GM23248 (cell line): ENCODE measurements around the gene ZNF689. TPM values are rescaled to one million over a fixed set of nuclear protein-coding genes. Genes with fewer than 3 reads are reported as not detected.

Experiments
- DNase-seq: peaks from one replicate; pipeline ENCODE4 v3.0.0-alpha.2; 2015
- H2AFZ ChIP-seq: fragments of 200-600 bp; sonication (generic); 2 replicates; pipeline ENCODE4 v1.6.1; 2016; ENCODE audit warnings: antibody characterized with exemption
- H3F3A ChIP-seq: fragments of 200-600 bp; sonication (generic); 2 replicates; pipeline ENCODE4 v1.6.1; 2016; ENCODE audit warnings: mild to moderate bottlenecking, antibody characterized with exemption, mixed run types; ENCODE audit not compliant: insufficient read depth
- H3K27ac ChIP-seq: fragments of 200-600 bp; sonication (generic); 2 replicates; pipeline ENCODE4 v1.5.1; 2016; ENCODE audit warnings: mild to moderate bottlenecking
- H3K27me3 ChIP-seq: fragments of 200-600 bp; sonication (generic); replicated peaks from 2 replicates; pipeline ENCODE4 v1.6.1; 2016; ENCODE audit warnings: mild to moderate bottlenecking; ENCODE audit not compliant: insufficient read depth
- H3K36me3 ChIP-seq: fragments of 200-600 bp; sonication (generic); 2 replicates; pipeline ENCODE4 v1.6.1; 2016; ENCODE audit warnings: low read depth, mild to moderate bottlenecking
- H3K4me1 ChIP-seq: fragments of 200-600 bp; sonication (generic); 2 replicates; pipeline ENCODE4 v1.6.1; 2016; ENCODE audit warnings: mild to moderate bottlenecking; ENCODE audit not compliant: insufficient read depth
- H3K4me2 ChIP-seq: fragments of 200-600 bp; sonication (generic); one replicate; pipeline ENCODE4 v1.6.1; 2016; ENCODE audit warnings: mild to moderate bottlenecking; ENCODE audit not compliant: unreplicated experiment
- H3K4me3 ChIP-seq: fragments of 200-600 bp; sonication (generic); 2 replicates; pipeline ENCODE4 v1.5.1; 2016; ENCODE audit warnings: mild to moderate bottlenecking
- H3K79me2 ChIP-seq: fragments of 200-600 bp; sonication (generic); 2 replicates; pipeline ENCODE4 v1.6.1; 2016; ENCODE audit warnings: mild to moderate bottlenecking; ENCODE audit not compliant: insufficient read depth
- H3K9ac ChIP-seq: fragments of 200-600 bp; sonication (generic); 2 replicates; pipeline ENCODE4 v1.6.1; 2016; ENCODE audit warnings: mild to moderate bottlenecking
- H3K9me2 ChIP-seq: fragments of 200-600 bp; sonication (generic); 2 replicates; pipeline ENCODE4 v1.6.1; 2016; ENCODE audit warnings: mixed run types, mild to moderate bottlenecking, moderate library complexity; ENCODE audit not compliant: insufficient read depth
- H3K9me3 ChIP-seq: fragments of 200-600 bp; sonication (generic); one replicate; pipeline ENCODE4 v1.6.1; 2017; ENCODE audit warnings: low read depth
- H4K20me1 ChIP-seq: fragments of 200-600 bp; sonication (generic); 2 replicates; pipeline ENCODE4 v1.6.0; 2016; ENCODE audit not compliant: insufficient read depth
- EZH2 ChIP-seq: fragments of 200-600 bp; sonication (generic); IDR thresholded peaks from 2 replicates; pipeline ENCODE4 v1.6.1; 2018; ENCODE audit warnings: antibody characterized with exemption, mild to moderate bottlenecking; ENCODE audit not compliant: insufficient read depth, poor library complexity, severe bottlenecking
- EZH2phosphoT487 ChIP-seq: fragments of 200-600 bp; sonication (generic); IDR thresholded peaks from 2 replicates; pipeline ENCODE4 v1.6.1; 2018; ENCODE audit warnings: antibody characterized with exemption, moderate library complexity, mild to moderate bottlenecking, low read depth; ENCODE audit not compliant: insufficient read depth
- WGBS, 2 experiments: methylation state at CpG; one replicate each; pipeline ENCODE4 v1.1.6; 2015 to 2017; ENCODE audit warnings: low lambda C conversion rate in 2 of 2, low coverage in 1 of 2; ENCODE audit errors: missing lambda C conversion rate in 2 of 2; 5-methylcytosine and 5-hydroxymethylcytosine counted together
- in situ Hi-C: fragments of 300-500 bp; cut with MboI; formaldehyde crosslinking; loops from 2 replicates; pipeline ENCODE4 v1.15.0; 2020
- polyA plus RNA-seq: library from polyadenylated mRNA; unstranded; fragments of >200 nt; fragmentation: Nextera tagmentation; extraction: Ambion mirVana; gene quantifications from 2 replicates; pipeline ENCODE4 v1.2.1, GENCODE V29; 2016
- total RNA-seq: library from RNA; depleted of rRNA; stranded (reverse); fragments of >200 nt; shearing (Covaris generic); gene quantifications from 2 replicates; pipeline ENCODE4 v1.2.3, GENCODE V29; 2014

The ZNF689 gene
- total and polyA plus RNA-seq, 2 experiments from 2014 or later, result 5.1 to 5.7 TPM

- H3K9me3 ChIP-seq, result no peaks in the 10 kb centered on the region
- no peak overlapping the region for H3K27ac ChIP-seq
- H4K20me1 ChIP-seq, result no peaks in the 10 kb centered on the region
- TF ChIP-seq EZH2phosphoT487, result no peak
- TF ChIP-seq EZH2, result no peak
- in situ Hi-C loops, result loop anchor here (10.0 kb wide), 1 partner anchor 184 kb away; the partner anchor contains the start of gene SEPHS2
- no peaks in the 10 kb centered on the region for H3F3A ChIP-seq
- peak; percentile 72 for DNase-seq
- H3K4me2 ChIP-seq, result peak overlapping the region; percentile 18
- H3K4me3 ChIP-seq, result peak overlapping the region; percentile 30
- no peaks in the 10 kb centered on the region for H3K36me3 ChIP-seq
- no peaks in the 10 kb centered on the region for H3K4me1 ChIP-seq
- H2AFZ ChIP-seq, result peak overlapping the region; percentile 90
- no peaks in the 10 kb centered on the region for H3K27me3 ChIP-seq
- no peaks in the 10 kb centered on the region for H3K9me2 ChIP-seq
- no peak overlapping the region for H3K9ac ChIP-seq
- no peaks in the 10 kb centered on the region for H3K79me2 ChIP-seq
- 28 to 29% methylated on average over 18 of the region's 18 CpGs for whole genome bisulfite sequencing, 2 experiments
These were observed 18.7 kb upstream of the ZNF689 start for GRCh38 chr16:30628628-30629540.

GRCh38 chr16:30626236-30626635 lies 16.0 kb upstream of the ZNF689 start:
- H3K9ac ChIP-seq, result no peak overlapping the region
- no peak overlapping the region for H3K27ac ChIP-seq
- no peaks in the 10 kb centered on the region for H3K79me2 ChIP-seq
- H3K27me3 ChIP-seq, result no peaks in the 10 kb centered on the region
- no peak for DNase-seq
- no peaks in the 10 kb centered on the region for H3K4me1 ChIP-seq
- no peak overlapping the region for H2AFZ ChIP-seq
- no peak for TF ChIP-seq EZH2phosphoT487
- no peak for TF ChIP-seq EZH2
- in situ Hi-C loops, result loop anchor here (10.0 kb wide), 1 partner anchor 181 kb away; the partner anchor contains the start of gene SEPHS2
- no peaks in the 10 kb centered on the region for H4K20me1 ChIP-seq
- no peak overlapping the region for H3K4me2 ChIP-seq
- 88 to 91% methylated on average over 9 of the region's 9 CpGs for WGBS, 2 experiments
- no peak overlapping the region for H3K4me3 ChIP-seq
- H3K9me2 ChIP-seq, result no peaks in the 10 kb centered on the region
- 0 out of 2 replicates have a peak, but pooled peaks cover 5% of the 10 kb centered on the region for H3F3A ChIP-seq
- H3K9me3 ChIP-seq, result no peaks in the 10 kb centered on the region
- no peaks in the 10 kb centered on the region for H3K36me3 ChIP-seq

- no peak overlapping the region for H3K27ac ChIP-seq
- H3K4me2 ChIP-seq, result no peak overlapping the region
- H2AFZ ChIP-seq, result no peak overlapping the region
- no peaks in the 10 kb centered on the region for H3K9me2 ChIP-seq
- no peak overlapping the region for H3K4me3 ChIP-seq
- peaks cover 15% of the 10 kb centered on the region; the same call in 1 of the 2 replicates for H3F3A ChIP-seq
- 75 to 77% methylated on average over 11 of the region's 11 CpGs for WGBS, 2 experiments
- H3K9me3 ChIP-seq, result no peaks in the 10 kb centered on the region
- no peaks in the 10 kb centered on the region for H4K20me1 ChIP-seq
- no peak for TF ChIP-seq EZH2phosphoT487
- TF ChIP-seq EZH2, result no peak
- in situ Hi-C loops, result loop anchor here (10.0 to 25.0 kb wide), 2 partner anchors 179 to 486 kb away; partner anchors contain the start of gene SEPHS2
- H3K36me3 ChIP-seq, result no peaks in the 10 kb centered on the region
- no peaks in the 10 kb centered on the region for H3K79me2 ChIP-seq
- H3K4me1 ChIP-seq, result no peaks in the 10 kb centered on the region
- H3K9ac ChIP-seq, result no peak overlapping the region
- DNase-seq, result no peak
- H3K27me3 ChIP-seq, result no peaks in the 10 kb centered on the region
These were observed 13.5 kb upstream of the ZNF689 start for GRCh38 chr16:30623536-30624283.

GRCh38 chr16:30622455-30623032 lies 12.4 kb upstream of the ZNF689 start:
- H3K4me2 ChIP-seq, result no peak overlapping the region
- no peak for TF ChIP-seq EZH2phosphoT487
- TF ChIP-seq EZH2, result no peak
- peaks cover 15% of the 10 kb centered on the region; the same call in 1 of the 2 replicates for H3F3A ChIP-seq
- H3K36me3 ChIP-seq, result no peaks in the 10 kb centered on the region
- no peaks in the 10 kb centered on the region for H3K9me2 ChIP-seq
- no peaks in the 10 kb centered on the region for H3K4me1 ChIP-seq
- H3K9me3 ChIP-seq, result no peaks in the 10 kb centered on the region
- in situ Hi-C loops, result loop anchor here (10.0 to 25.0 kb wide), 2 partner anchors 178 to 485 kb away; partner anchors contain the start of gene SEPHS2
- no peak overlapping the region for H3K9ac ChIP-seq
- WGBS, 2 experiments, result 58% methylated on average over 10 of the region's 10 CpGs
- H3K27ac ChIP-seq, result no peak overlapping the region
- H3K79me2 ChIP-seq, result no peaks in the 10 kb centered on the region
- no peaks in the 10 kb centered on the region for H3K27me3 ChIP-seq
- H3K4me3 ChIP-seq, result no peak overlapping the region
- DNase-seq, result no peak
- H4K20me1 ChIP-seq, result no peaks in the 10 kb centered on the region
- no peak overlapping the region for H2AFZ ChIP-seq
